Activated gamma-delta T cell treated with Interleukin-2 at 50 U/mL for 16 hours (primary cell): Measurements from ENCODE around the gene PRAMEF15.
"Not testable (repeated sequence)": the region's sequence is repeated elsewhere in the genome, so short reads cannot be mapped to it uniquely, and the experiment has no call there.

Experiments used
- DNase-seq: peaks from one replicate; pipeline ENCODE4 v3.0.0-alpha.2; 2020

PRAMEF15 gene

DNA sequence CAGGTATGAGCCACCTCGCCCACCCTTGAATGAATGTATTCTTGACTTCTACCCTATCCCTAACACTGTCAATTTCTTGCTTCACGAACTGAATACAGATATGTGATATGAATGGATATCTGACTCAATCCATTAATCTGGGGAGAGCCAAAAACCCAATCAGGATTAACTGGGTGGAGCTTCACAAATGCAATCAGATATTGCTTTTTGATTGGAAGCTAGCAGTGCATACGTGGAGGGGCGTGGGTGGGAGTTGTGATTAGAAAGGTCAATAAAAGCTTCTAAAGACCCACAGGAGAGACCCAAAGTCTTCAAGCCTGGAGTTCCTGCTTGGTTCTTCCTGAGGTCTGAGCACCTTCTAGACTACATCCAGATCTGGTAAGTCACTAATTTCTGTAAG is at the start of gene PRAMEF15:
TSS of gene PRAMEF15 (plus strand) at position 301 of the 400 bp plus-strand sequence. CDS start 2,827 bp downstream, outside the sequence.
- DNase-seq = not testable (repeated sequence)

DNA sequence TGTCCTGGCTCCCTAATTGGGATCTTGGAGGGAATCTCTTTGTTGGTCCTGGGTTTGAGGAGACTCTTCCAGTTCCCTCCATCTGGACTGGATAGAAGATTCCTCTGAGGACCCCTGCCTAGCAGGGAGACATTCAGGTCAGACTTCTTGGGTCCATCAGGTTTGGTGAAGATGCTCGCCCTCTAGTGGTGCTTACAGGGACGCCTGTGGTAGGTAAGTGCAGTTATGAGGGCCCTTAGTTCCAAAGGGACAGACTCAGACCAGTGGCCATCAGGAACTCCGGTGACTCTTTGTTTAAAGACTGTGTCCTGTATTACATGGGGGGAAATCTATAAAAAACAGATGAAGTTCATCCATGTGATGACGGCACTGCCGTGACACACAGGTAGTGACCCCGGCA is 38.4 kb upstream of the PRAMEF15 start:
- DNase-seq = not testable (repeated sequence)

DNA sequence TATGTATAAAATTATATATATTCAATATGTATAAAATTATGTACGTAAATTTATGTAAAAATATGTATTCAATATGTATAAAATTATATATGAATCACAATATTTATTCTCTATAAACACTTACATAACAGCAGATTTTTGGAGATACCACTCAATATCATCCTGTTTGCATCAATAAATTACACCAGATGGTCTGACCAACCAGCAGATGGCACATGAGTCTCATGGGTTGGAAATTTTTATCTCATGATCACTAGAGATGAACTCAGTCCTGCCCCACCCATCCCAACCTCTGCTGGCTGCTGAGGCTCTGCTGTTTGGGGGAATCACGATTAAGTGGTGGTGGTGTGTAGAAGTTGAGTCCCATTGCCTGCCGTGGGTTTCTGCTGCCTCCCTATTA is 35.8 kb upstream of the PRAMEF15 start:
- not testable (repeated sequence) for DNase-seq

DNA sequence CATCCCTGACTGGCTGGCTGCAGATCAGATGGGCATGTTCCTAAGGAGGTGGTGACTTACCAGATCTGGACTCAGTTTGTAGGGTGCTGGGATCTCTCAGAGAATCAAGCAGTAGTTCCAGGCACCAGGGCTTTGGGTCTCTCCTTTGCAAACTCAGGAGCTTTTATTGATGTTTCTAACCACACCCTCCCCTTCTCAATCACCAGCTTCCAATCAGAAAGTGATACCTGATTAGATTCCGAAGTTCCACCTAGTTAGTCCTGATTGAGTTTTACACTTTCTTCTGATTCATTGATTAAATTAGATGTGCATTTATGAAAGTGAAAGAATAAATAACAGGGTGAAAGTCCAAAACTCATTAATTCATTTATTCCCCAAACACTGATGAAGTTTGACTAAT is 30.3 kb upstream of the PRAMEF15 start, which contains the start of gene PRAMEF8:
TSS of gene PRAMEF8 (minus strand) at position 101 of the 400 bp plus-strand sequence. CDS start 1,046 bp downstream, outside the sequence.
- DNase-seq = not testable (repeated sequence)

DNA sequence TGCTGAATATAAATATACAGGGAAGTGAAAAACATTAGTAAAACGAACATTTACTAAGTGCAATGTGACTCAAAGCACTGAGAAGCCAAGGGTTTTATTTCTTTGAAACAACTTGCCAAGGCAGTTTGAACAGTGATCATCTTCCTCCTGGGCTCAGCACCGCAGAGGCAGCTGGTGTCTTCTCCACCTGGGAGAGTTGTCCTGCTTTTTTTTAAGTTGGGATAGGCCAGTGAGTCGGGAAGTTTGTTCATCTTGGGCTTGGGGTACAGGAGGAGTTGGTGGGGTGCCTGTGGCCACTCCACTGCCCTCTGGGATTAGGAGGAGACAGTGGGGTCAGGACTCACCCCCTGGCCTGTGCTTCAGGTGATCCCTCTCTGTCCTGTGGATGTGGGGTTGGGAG is 26.4 kb upstream of the PRAMEF15 start:
- not testable (repeated sequence) for DNase-seq

DNA sequence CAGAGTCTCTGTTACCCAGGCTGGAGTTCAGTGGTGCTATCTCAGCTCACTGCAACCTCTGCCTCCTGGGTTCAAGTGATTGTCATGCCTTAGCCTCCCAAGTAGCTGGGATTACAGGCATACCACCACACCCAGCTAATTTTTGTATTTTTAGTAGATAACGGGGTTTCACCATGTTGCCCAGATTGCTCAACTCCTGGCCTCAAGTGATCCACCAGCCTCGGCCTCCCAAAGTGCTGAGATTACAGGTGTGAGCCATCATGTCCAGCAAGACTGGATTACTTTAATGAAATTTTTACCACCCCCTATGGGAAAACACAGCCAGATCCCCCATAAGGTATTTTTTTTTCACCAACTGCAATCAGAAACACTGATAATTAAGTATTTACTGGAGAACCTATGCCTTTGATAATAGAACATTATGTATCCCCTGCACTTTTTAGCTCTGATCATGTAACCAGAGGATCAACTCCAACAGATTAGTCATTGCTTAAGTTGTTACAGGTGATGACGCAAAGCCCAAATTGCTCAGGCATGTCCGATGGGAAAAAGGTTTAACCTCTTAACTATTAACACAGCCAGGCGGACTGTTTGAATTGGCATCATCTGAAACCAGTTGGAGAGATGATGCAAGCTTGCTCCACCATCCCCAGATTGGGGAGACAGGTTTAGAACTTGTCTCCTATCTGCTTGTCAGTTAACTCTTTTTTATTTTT is 18.0 kb upstream of the PRAMEF15 start:
- DNase-seq = not testable (repeated sequence)

DNA sequence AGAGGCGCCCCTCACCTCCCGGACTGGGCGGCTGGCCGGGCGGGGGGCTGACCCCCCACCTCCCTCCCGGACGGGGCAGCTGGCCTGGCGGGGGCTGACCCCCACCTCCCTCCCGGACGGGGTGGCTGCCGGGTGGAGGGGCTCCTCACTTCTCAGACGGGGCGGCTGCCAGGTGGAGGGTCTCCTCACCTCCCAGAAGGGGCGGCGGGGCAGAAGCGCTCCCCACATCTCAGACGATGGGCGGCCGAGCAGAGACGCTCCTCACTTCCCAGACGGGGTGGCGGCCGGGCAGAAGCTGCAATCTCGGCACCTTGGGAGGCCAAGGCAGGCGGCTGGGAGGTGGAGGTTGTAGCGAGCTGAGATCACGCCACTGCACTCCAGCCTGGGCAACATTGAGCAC is 16.7 kb upstream of the PRAMEF15 start:
- DNase-seq = not testable (repeated sequence)

DNA sequence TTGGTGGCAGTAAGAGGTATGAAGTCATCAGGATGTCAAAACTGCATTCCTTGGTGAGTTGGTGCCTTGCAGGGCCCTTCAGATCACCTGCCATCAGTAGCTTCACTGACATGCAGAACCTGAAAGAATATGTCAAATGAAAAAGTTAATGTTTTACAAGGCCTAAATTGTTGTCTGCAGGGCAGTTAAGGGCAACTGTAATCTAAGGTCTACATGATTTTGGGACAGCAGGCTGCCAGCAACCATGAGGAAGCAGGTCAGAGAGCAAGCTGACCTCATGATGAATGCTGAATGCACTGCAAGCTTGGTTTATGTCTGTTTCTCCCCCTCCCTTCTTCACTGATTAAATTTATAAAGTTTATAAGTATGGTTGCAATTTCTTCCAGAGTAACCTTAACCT is 13.2 kb upstream of the PRAMEF15 start:
- not testable (repeated sequence) for DNase-seq

DNA sequence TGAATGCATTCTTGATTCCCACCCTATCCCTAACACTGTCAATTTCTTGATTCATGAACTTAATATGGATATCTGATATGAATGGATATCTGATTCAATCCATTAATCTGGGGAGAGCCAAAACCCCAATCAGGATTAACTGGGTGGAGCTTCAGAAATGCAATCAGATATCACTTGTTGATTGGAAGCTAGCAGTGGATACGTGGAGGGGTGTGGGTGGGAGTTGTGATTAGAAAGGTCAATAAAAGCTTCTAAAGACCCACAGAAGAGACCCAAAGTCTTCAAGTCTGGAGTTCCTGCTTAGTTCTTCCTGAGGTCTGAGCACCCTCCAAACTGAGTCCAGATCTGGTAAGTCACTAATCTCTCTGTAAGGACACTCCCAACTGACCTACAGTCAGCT is 12.1 kb upstream of the PRAMEF15 start, which contains the start of gene PRAMEF33:
TSS of gene PRAMEF33 (plus strand) at position 301 of the 400 bp plus-strand sequence. CDS start 2,416 bp downstream, outside the sequence.
- not testable (repeated sequence) for DNase-seq

DNA sequence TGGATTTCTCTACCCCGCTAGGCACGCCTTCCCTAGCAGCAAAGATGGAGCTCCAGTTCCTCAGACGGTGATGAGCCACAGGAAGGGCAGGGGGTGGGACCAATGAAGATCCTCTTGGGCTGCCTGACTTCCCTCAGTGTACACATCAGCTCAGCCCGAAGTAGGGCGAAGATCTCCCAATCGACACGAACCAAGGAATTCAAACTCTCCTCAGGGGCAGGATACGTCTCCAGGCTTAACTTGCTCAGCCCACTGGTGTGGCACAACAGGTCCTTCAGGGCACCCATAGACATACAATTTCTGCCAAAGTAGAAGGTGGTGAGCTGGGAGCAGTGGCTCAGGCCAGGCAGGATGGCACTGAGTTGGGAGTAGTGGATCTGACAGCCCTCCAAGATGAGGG is 27.1 kb downstream of the PRAMEF15 start:
- not testable (repeated sequence) for DNase-seq

DNA sequence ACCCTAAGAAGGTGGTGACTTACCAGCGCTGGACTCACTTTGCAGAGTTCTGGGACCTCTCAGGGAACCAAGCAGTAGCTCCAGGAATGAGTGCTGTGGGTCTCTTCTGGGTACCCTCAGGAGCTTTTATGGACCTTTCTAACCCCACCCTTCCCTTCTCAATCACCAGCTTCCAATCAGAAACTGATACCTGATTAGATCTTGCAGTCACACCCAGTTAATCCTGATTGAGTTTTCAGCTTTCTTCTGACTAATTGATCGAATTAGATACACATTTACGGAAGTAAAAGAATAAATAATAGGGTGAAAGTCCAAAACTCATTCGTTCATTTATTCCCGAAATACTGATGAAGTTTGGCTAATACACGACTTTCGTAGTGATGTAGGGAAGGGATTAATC is 31.7 kb downstream of the PRAMEF15 start, which contains the start of gene PRAMEF14:
TSS of gene PRAMEF14 (minus strand) at position 101 of the 400 bp plus-strand sequence. CDS start 1,820 bp downstream, outside the sequence.
- DNase-seq = not testable (repeated sequence)

DNA sequence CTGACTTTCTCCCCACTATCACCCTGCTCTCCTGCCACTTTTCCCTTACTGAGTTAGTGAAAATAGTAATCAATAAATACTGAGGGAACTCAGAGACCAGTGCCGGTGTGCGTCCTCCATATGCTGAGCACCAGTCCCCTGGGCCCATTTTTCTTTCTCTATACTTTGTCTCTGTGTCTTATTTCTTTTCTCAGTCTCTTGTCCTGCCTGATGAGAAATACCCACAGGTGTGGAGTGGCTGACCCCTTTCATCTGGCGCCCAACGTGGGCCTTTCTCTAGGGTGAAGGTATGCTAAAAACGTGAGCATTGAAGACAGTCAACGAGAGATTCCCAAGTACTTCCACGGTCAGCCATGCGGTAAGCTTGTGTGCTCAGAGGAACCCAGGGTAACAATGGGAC is 38.1 kb downstream of the PRAMEF15 start:
- DNase-seq = not testable (repeated sequence)

DNA sequence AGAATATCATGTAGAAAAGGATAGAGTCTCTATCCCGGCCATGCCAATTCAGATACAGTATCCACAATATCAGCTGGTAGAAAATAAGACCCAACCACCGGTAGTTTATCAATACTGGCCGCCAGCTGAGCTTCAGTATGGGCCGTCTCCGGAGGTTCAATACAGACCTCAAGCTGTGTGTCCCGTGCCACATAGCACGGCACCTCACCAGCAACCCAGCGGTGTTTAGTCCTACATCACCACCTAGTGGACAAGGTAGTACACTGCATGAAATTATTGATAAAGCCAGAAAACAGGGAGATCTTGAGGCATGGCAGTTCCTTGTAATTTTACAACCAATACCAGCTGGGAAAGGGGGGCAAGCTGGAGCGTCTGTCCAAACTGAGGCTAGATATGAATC is 39.1 kb downstream of the PRAMEF15 start:
- DNase-seq = not testable (repeated sequence)

DNA sequence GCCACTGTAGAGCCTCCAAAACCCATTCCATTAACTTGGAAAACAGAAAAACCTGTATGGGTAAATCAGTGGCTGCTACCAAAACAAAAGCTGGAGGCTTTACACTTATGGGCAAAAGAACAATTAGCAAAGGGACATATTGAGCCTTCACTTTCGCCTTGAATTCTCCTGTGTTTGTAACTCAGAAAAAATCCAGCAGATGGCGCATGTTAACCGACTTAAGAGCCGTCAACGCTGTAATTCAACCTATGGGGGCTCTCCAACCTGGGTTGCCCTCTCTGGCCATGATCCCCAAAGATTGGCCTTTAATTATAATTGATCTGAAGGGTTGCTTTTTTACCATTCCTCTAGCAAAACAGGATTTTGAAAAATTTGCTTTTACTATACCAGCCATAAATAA is 41.4 kb downstream of the PRAMEF15 start:
- not testable (repeated sequence) for DNase-seq

DNA sequence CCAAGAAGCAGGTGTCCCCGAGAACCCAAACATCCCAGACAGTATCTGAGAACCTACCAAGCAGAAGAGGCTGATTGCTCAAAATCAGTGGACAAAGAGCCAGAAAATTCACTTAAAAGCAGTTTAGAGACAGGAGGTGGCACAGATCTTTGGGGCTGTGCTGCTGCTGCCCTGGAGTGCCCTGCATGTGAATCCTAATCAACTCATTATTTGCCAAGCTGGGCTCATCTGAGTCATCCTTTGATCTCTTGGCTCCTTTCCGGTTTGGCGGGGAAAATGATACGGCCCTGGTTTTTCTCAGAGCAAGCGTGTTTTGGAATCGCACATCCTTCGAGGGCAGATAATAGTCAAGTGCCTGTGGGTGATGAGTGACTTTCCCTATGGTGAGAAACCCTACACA is 47.0 kb downstream of the PRAMEF15 start:
- DNase-seq = not testable (repeated sequence)

DNA sequence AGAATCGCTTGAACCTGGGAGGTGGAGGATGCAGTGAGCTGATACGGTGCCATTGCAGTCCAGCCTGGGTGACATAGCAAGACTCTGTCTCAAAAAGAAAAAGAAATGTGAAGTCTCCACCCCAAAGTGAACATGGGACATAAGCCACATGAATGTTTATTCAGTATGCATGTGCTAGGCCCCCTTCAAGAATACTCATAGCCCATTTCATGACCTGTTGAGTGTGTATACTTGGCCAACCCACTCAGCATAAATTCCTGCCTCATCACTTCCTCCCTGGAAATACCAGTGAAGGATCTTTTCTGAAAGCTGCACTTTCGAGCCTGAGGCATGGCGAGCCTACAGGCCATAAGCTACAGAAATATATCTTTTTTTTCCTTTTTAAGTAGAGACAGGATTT is 49.5 kb downstream of the PRAMEF15 start:
- DNase-seq = not testable (repeated sequence)

DNA sequence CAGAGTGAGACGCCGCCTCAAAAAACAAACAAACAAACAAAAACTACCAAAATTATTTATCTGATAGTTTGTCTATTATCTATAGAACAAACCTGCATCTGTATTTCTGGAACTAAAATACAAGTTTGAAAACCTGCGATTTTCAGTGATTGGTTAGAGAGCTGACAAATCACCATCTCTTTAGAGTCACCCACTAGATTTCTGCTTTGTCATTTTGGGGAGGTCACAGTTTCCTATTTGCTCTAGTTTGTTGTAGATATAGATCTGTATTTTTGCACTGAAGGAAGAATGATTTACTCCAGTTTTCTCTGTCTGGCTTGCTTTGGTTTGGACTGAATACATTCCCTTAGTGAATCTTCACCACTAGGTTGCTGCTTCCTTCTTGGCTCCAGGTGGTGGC is 51.2 kb downstream of the PRAMEF15 start:
- DNase-seq = not testable (repeated sequence)

DNA sequence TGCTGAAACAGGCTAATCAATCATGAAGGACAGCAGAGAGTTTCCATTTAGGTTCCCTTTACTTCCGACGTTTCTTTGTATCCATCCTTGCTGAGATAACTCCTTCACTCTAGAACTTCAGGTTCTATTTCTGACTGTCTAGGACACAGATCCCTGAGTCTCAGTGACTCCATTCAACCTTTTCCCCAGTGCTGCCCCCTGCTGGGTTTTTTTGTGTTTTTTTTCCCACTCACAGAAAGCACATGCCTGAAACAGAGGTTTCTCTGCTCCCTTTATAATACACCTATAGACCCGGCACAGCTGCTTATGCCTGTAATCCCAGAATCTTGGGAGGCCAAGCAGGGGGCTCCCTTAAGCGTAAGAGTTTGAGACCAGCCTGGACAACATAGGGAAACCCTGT is 53.2 kb downstream of the PRAMEF15 start:
- DNase-seq = not testable (repeated sequence)
